ENCODE measurements around the gene CFAP300. TPM values are rescaled to one million over a fixed set of nuclear protein-coding genes. Genes with fewer than 3 reads are reported as not detected.

The CFAP300 gene
- total and polyA plus RNA-seq, 8 donors, result 0.32 to 1.4 (median 0.72) TPM

DNA sequence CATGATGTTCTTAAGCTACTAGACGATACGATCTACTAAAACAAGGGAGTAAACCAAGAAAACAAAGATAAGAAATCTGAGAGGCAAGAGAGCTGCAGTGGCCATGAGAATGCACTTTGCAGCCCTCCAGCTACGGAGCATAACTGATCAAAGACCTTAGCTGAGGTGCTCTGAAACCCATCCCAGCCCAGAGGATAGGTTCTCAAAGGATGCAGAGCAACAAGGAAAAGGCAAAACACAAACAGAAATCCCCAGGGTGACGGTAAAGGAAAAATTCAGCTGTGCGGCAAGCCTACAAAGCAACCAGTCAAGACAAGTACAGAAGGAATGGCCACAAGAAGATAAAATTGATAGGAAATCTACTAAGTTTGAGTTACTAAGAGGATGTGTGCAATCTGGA is 32.5 kb upstream of the CFAP300 start:
- TF ChIP-seq, protein P1, sequence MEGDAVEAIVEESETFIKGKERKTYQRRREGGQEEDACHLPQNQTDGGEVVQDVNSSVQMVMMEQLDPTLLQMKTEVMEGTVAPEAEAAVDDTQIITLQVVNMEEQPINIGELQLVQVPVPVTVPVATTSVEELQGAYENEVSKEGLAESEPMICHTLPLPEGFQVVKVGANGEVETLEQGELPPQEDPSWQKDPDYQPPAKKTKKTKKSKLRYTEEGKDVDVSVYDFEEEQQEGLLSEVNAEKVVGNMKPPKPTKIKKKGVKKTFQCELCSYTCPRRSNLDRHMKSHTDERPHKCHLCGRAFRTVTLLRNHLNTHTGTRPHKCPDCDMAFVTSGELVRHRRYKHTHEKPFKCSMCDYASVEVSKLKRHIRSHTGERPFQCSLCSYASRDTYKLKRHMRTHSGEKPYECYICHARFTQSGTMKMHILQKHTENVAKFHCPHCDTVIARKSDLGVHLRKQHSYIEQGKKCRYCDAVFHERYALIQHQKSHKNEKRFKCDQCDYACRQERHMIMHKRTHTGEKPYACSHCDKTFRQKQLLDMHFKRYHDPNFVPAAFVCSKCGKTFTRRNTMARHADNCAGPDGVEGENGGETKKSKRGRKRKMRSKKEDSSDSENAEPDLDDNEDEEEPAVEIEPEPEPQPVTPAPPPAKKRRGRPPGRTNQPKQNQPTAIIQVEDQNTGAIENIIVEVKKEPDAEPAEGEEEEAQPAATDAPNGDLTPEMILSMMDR (IDR thresholded peaks at IDR 0.05), result no peak
- intact Hi-C loops (cut with DNase I), result no loop called here
- no peak for FAIRE-seq
- WGBS, 2 donors, result 85 to 87% methylated on average over 5 of the region's 5 CpGs
- Histone ChIP-seq H3K4me3 (no peak overlapping the region), H3K4me1 (no peaks in the 10 kb centered on the region), H3K9me3 (no peaks in the 10 kb centered on the region), H3K36me3 (no peaks in the 10 kb centered on the region), H3K27ac (no peak overlapping the region), H3K27me3 (no peaks in the 10 kb centered on the region)
- DNase-seq, result no peak
- no peak for ATAC-seq

DNA sequence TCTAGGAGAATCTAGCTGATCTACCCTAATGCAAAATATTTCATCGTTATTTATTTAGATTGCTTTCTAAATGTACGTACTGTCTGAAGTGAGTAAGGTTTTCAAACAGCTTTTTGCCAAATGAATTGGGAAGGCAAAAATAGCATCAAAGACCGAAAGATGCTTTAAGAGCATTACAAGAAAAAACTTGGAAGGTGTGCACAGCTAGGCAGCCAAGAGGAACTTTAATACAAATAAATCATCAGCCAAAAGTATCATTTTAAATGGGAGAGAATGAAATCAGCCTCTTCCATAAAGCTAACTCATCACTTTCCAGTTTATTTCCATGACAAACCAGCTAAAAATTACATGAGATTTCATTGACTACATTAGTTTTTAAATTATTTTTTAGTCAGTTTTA is 30.2 kb upstream of the CFAP300 start:
- no peaks in the 10 kb centered on the region for H3K9me3 ChIP-seq
- WGBS, 2 donors, result 71 to 83% methylated on average over 3 of the region's 3 CpGs
- TF ChIP-seq, protein P1 (IDR thresholded peaks at IDR 0.05), result no peak
- no peak for DNase-seq
- intact Hi-C loops (cut with DNase I), result no loop called here
- no peak for FAIRE-seq
- H3K36me3 ChIP-seq, result no peaks in the 10 kb centered on the region
- H3K27me3 ChIP-seq, result no peaks in the 10 kb centered on the region
- H3K27ac ChIP-seq, result no peak overlapping the region
- no peak overlapping the region for H3K4me3 ChIP-seq
- H3K4me1 ChIP-seq, result no peaks in the 10 kb centered on the region
- no peak for ATAC-seq

DNA sequence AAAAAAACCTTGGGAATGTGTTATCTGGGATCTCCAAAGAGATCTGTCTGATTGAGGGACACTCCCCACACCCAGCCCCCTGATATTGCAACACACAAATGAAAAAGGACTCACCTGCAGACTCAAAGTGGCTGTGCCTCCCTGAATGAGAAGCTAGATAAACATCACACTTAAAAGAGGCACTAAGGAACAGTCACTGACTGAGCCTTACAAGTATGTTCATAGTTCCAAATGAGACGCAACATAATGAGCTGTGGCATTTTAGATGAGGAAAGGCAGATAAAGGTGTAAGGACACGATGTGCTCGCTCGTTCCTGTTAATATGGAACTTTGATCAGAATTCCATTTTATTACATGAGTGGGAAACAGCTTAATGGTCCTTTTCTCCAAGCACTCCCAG is 21.0 kb upstream of the CFAP300 start:
- no peak for ATAC-seq
- 49 to 75% methylated on average over 4 of the region's 4 CpGs for WGBS, 2 donors

DNA sequence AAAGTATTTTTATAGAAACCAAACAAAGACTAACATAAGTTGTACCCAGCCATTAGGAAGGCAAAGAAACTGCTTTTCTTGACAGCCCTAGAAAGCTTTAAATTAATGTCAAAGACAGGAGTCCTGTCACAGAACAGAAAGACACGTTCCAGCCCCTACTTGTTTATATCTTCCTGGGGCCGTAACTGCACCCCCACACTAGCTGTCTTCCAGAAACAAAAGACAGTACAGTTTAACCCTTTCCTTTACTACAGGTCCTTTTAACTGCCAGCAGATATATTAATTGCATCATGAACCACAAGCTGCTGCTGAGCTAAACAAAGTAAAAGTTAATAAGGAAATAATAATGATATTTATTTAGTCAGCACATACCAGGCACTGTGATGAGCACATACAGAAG is 20.3 kb upstream of the CFAP300 start:
- Histone ChIP-seq H3K9me3 (no peaks in the 10 kb centered on the region), H3K36me3 (no peaks in the 10 kb centered on the region), H3K27me3 (no peaks in the 10 kb centered on the region), H3K27ac (no peak overlapping the region), H3K4me1 (no peaks in the 10 kb centered on the region), H3K4me3 (no peak overlapping the region)
- intact Hi-C loops (cut with DNase I), result no loop called here
- FAIRE-seq, result no peak
- no peak for ATAC-seq
- WGBS, 2 donors, result 21 to 26% methylated on average over 2 of the region's 2 CpGs
- DNase-seq, result no peak
- TF ChIP-seq, protein P1 (IDR thresholded peaks at IDR 0.05), result no peak

More for the DNA sequence above, 21.0 kb upstream of the CFAP300 start:
- no peak overlapping the region for H3K4me3 ChIP-seq
- TF ChIP-seq, protein P1 (IDR thresholded peaks at IDR 0.05), result no peak
- FAIRE-seq (no peak), DNase-seq (no peak)
- no peaks in the 10 kb centered on the region for H3K4me1 ChIP-seq
- no peaks in the 10 kb centered on the region for H3K36me3 ChIP-seq
- intact Hi-C loops (cut with DNase I), result no loop called here
- no peak overlapping the region for H3K27ac ChIP-seq
- H3K27me3 ChIP-seq, result no peaks in the 10 kb centered on the region
- H3K9me3 ChIP-seq, result no peaks in the 10 kb centered on the region

DNA sequence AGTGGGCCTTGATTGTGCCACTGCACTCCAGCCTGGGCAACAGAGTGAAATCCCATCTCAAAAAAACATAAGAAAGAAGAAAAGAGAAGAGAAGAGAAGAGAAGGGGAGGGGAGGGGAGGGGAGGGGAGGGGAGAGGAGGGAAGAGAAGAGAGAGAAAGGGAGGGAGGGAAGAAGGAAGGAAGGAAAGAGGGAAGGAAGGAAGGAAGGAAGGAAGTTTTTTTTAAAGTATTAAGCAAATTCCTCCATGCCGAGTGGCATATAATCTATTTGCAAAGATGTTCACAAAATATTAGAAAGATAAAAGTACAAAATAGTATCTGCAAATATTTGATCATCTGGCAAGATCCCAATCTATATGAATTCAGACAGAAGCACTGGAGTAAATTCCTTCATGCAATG is 10.5 kb upstream of the CFAP300 start:
- H3K4me3 ChIP-seq, result no peak overlapping the region
- ATAC-seq, result no peak
- no peak for FAIRE-seq
- WGBS, 2 donors, result 71 to 92% methylated on average over 1 of the region's 1 CpG
- H3K36me3 ChIP-seq, result no peaks in the 10 kb centered on the region
- TF ChIP-seq, protein P1 (IDR thresholded peaks at IDR 0.05), result no peak
- H3K27ac ChIP-seq, result no peak overlapping the region
- H3K9me3 ChIP-seq, result no peaks in the 10 kb centered on the region
- H3K4me1 ChIP-seq, result no peaks in the 10 kb centered on the region
- no peak for DNase-seq
- intact Hi-C loops (cut with DNase I), result no loop called here
- no peaks in the 10 kb centered on the region for H3K27me3 ChIP-seq

All from pancreas (tissue), 10 donors.